GOT3 (cell line): ENCODE measurements around the gene INPP5K.
"Not testable (repeated sequence)": the region's sequence is repeated elsewhere in the genome, so short reads cannot be mapped to it uniquely, and the experiment has no call there.

Source experiments
- DNase-seq: peaks from one replicate; lab custom pipeline; 2025; ENCODE audit warnings: mixed read lengths; lab: John Stamatoyannopoulos, UW

The INPP5K gene

GRCh38 chr17:1464186-1464585, 52.2 kb downstream of the INPP5K start:
- DNase-seq, result no peak

- no peak for DNase-seq
Measured at GRCh38 chr17:1462164-1463112, 54.0 kb downstream of the INPP5K start.

- no peak for DNase-seq
Measured at GRCh38 chr17:1461198-1461944, 55.0 kb downstream of the INPP5K start.

- no peak for DNase-seq
Measured at GRCh38 chr17:1460233-1460632, 56.2 kb downstream of the INPP5K start.

- DNase-seq, result peak; percentile 94
Measured at GRCh38 chr17:1455797-1456599, 60.4 kb downstream of the INPP5K start, which contains the start of gene CRK. TSS of gene CRK (minus strand) at chr17:1456232. CDS start at chr17:1456117, 115 bp downstream.

- no peak for DNase-seq
Measured at GRCh38 chr17:1455291-1455796, 61.1 kb downstream of the INPP5K start.

- no peak for DNase-seq
Measured at GRCh38 chr17:1454541-1454940, 61.9 kb downstream of the INPP5K start.

GRCh38 chr17:1453694-1454093, 62.7 kb downstream of the INPP5K start:
- DNase-seq, result not testable (repeated sequence)

- DNase-seq, result no peak
Measured at GRCh38 chr17:1452836-1453235, 63.6 kb downstream of the INPP5K start.

GRCh38 chr17:1450261-1450660, 66.2 kb downstream of the INPP5K start:
- DNase-seq, result not testable (repeated sequence)

GRCh38 chr17:1449412-1449967, 66.9 kb downstream of the INPP5K start:
- no peak for DNase-seq

GRCh38 chr17:1447052-1447451, 69.4 kb downstream of the INPP5K start:
- no peak for DNase-seq

- DNase-seq, result no peak
Measured at GRCh38 chr17:1446201-1446600, 70.2 kb downstream of the INPP5K start.

- not testable (repeated sequence) for DNase-seq
Measured at GRCh38 chr17:1445695-1446094, 70.7 kb downstream of the INPP5K start.
